ENCODE results near the gene B3GLCT. TPM values are rescaled to one million over a fixed set of nuclear protein-coding genes. Genes with fewer than 3 reads are reported as not detected.

B3GLCT gene
- polyA plus RNA-seq, 1 donor from 2014 or later, result 8.2 TPM

GRCh38 chr13:31248361-31248760, 48.6 kb downstream of the B3GLCT start:
- H3K9me3 ChIP-seq (ENCODE audit: low read length), result no peaks in the 10 kb centered on the region
- no peak for TF ChIP-seq TAF1 (IDR thresholded peaks at IDR 0.05; ENCODE audit: low read depth)
- TF ChIP-seq RAD21 (conservative IDR thresholded peaks at IDR 0.05), result no peak
- TF ChIP-seq SMC3 (conservative IDR thresholded peaks at IDR 0.05; ENCODE audit: poor library complexity), result no peak
- TF ChIP-seq EZH2 (IDR thresholded peaks at IDR 0.05; ENCODE audit: borderline replicate concordance, insufficient read depth, low read length, poor library complexity, severe bottlenecking), result no peak
- TF ChIP-seq CTCF (IDR thresholded peaks at IDR 0.05; ENCODE audit: poor library complexity, severe bottlenecking), result no peak
- TF ChIP-seq MXI1 (conservative IDR thresholded peaks at IDR 0.05; ENCODE audit: poor library complexity, severe bottlenecking), result no peak
- no peak for TF ChIP-seq POLR2AphosphoS5 (IDR thresholded peaks at IDR 0.05)
- no peak for TF ChIP-seq REST (IDR thresholded peaks at IDR 0.05; ENCODE audit: borderline replicate concordance)
- TF ChIP-seq EP300 (conservative IDR thresholded peaks at IDR 0.05; ENCODE audit: poor library complexity, severe bottlenecking), result no peak
- no peaks in the 10 kb centered on the region for H4K20me1 ChIP-seq (ENCODE audit: insufficient read depth)
- H2AFZ ChIP-seq (ENCODE audit: low read depth, low read length), result no peak overlapping the region
- H3K36me3 ChIP-seq (ENCODE audit: insufficient read depth, low read length), result no peaks in the 10 kb centered on the region
- H3K27ac ChIP-seq (ENCODE audit: low read length), result no peak overlapping the region
- H3K79me2 ChIP-seq (replicated peaks; ENCODE audit: insufficient read depth, low read length), result no peaks in the 10 kb centered on the region
- H3K9me2 ChIP-seq (ENCODE audit: insufficient read depth, low read length), result no peaks in the 10 kb centered on the region
- H3F3A ChIP-seq (ENCODE audit: insufficient read depth, low read length, poor library complexity, severe bottlenecking), result no peaks in the 10 kb centered on the region
- no peak overlapping the region for H3K9ac ChIP-seq (ENCODE audit: low read length)
- no peak overlapping the region for H3K4me3 ChIP-seq (ENCODE audit: low read length)
- no peaks in the 10 kb centered on the region for H3K27me3 ChIP-seq (ENCODE audit: insufficient read depth, low read depth, low read length)
- H3K4me2 ChIP-seq (ENCODE audit: low read length), result no peak overlapping the region

- Histone ChIP-seq H3F3A (ENCODE audit: insufficient read depth, low read length, poor library complexity, severe bottlenecking) (no peaks in the 10 kb centered on the region), H3K27ac (ENCODE audit: low read length) (no peak overlapping the region), H3K4me3 (ENCODE audit: low read length) (no peak overlapping the region), H3K9me2 (ENCODE audit: insufficient read depth, low read length) (no peaks in the 10 kb centered on the region), H3K4me2 (ENCODE audit: low read length) (no peak overlapping the region), H2AFZ (ENCODE audit: low read depth, low read length) (no peak overlapping the region), H3K27me3 (ENCODE audit: insufficient read depth, low read depth, low read length) (no peaks in the 10 kb centered on the region), H4K20me1 (ENCODE audit: insufficient read depth) (no peaks in the 10 kb centered on the region), H3K36me3 (ENCODE audit: insufficient read depth, low read length) (no peaks in the 10 kb centered on the region), H3K9me3 (ENCODE audit: low read length) (no peaks in the 10 kb centered on the region), H3K79me2 (replicated peaks; ENCODE audit: insufficient read depth, low read length) (no peaks in the 10 kb centered on the region), H3K9ac (ENCODE audit: low read length) (no peak overlapping the region)
- no peak for TF ChIP-seq EZH2 (IDR thresholded peaks at IDR 0.05; ENCODE audit: borderline replicate concordance, insufficient read depth, low read length, poor library complexity, severe bottlenecking)
- no peak for TF ChIP-seq REST (IDR thresholded peaks at IDR 0.05; ENCODE audit: borderline replicate concordance)
- no peak for TF ChIP-seq MXI1 (conservative IDR thresholded peaks at IDR 0.05; ENCODE audit: poor library complexity, severe bottlenecking)
- TF ChIP-seq TAF1 (IDR thresholded peaks at IDR 0.05; ENCODE audit: low read depth), result no peak
- no peak for TF ChIP-seq EP300 (conservative IDR thresholded peaks at IDR 0.05; ENCODE audit: poor library complexity, severe bottlenecking)
- no peak for TF ChIP-seq SMC3 (conservative IDR thresholded peaks at IDR 0.05; ENCODE audit: poor library complexity)
- no peak for TF ChIP-seq RAD21 (conservative IDR thresholded peaks at IDR 0.05)
- no peak for TF ChIP-seq POLR2AphosphoS5 (IDR thresholded peaks at IDR 0.05)
- no peak for TF ChIP-seq CTCF (IDR thresholded peaks at IDR 0.05; ENCODE audit: poor library complexity, severe bottlenecking)
Observed at GRCh38 chr13:31248965-31249539, 49.3 kb downstream of the B3GLCT start.
